ENCODE results near the gene KIF21B.

GRCh38 chr1:201061886-201062285 lies 38.4 kb upstream of the KIF21B start:
- TF ChIP-seq BHLHE40 (IDR thresholded peaks at IDR 0.05; ENCODE audit: borderline replicate concordance) (no peak), FOXK2 (IDR thresholded peaks at IDR 0.05) (no peak), SP1 (IDR thresholded peaks at IDR 0.05) (no peak), CTBP1 (IDR thresholded peaks at IDR 0.05; ENCODE audit: borderline replicate concordance) (no peak), FOXM1 (IDR thresholded peaks at IDR 0.05; ENCODE audit: borderline replicate concordance) (no peak), ZNF384 (IDR thresholded peaks at IDR 0.05) (no peak), LEF1 (IDR thresholded peaks at IDR 0.05; ENCODE audit: borderline replicate concordance) (no peak), HDGF (IDR thresholded peaks at IDR 0.05; ENCODE audit: borderline replicate concordance) (no peak), FOXA1 (IDR thresholded peaks at IDR 0.05) (no peak), ELF4 (IDR thresholded peaks at IDR 0.05) (no peak), SUZ12 (IDR thresholded peaks at IDR 0.05) (no peak)

Data from HEK293T (cell line).